HG03097 (cell line): ENCODE data around the gene AMPD3.

ENCODE experiments used
- ATAC-seq: cut with Tn5 transposase; IDR thresholded peaks from one replicate; pipeline ENCODE4 v1.9.1; 2021; ENCODE audit not compliant: unreplicated experiment, low FRiP score

AMPD3 gene

GRCh38 chr11:10486161-10486840 lies 31.2 kb downstream of the AMPD3 start:
- no peak for ATAC-seq

- ATAC-seq = no peak
Measured at GRCh38 chr11:10487002-10487647, 32.1 kb downstream of the AMPD3 start.

GRCh38 chr11:10488121-10488933 lies 33.3 kb downstream of the AMPD3 start:
- ATAC-seq = no peak

- peak; percentile 41 for ATAC-seq
Measured at GRCh38 chr11:10488934-10489691, 34.0 kb downstream of the AMPD3 start.

GRCh38 chr11:10490032-10490397 lies 35.0 kb downstream of the AMPD3 start:
- ATAC-seq = no peak

GRCh38 chr11:10490398-10491241 lies 35.6 kb downstream of the AMPD3 start:
- ATAC-seq = no peak

- no peak for ATAC-seq
Measured at GRCh38 chr11:10492084-10492483, 37.0 kb downstream of the AMPD3 start.

- ATAC-seq = no peak
Measured at GRCh38 chr11:10493041-10493663, 38.1 kb downstream of the AMPD3 start.

GRCh38 chr11:10494636-10495463 lies 39.8 kb downstream of the AMPD3 start:
- ATAC-seq = no peak

GRCh38 chr11:10495464-10495786 lies 40.4 kb downstream of the AMPD3 start:
- no peak for ATAC-seq

- no peak for ATAC-seq
Measured at GRCh38 chr11:10496296-10496936, 41.4 kb downstream of the AMPD3 start.

- no peak for ATAC-seq
Measured at GRCh38 chr11:10497371-10498021, 42.4 kb downstream of the AMPD3 start.

GRCh38 chr11:10498022-10498400 lies 42.9 kb downstream of the AMPD3 start:
- no peak for ATAC-seq

- no peak for ATAC-seq
Measured at GRCh38 chr11:10498426-10499250, 43.6 kb downstream of the AMPD3 start.

- ATAC-seq = no peak
Measured at GRCh38 chr11:10499452-10499851, 44.4 kb downstream of the AMPD3 start.

- no peak for ATAC-seq
Measured at GRCh38 chr11:10499874-10500601, 45.0 kb downstream of the AMPD3 start.
